Stimulated activated CD8-positive, alpha-beta memory T cell treated with anti-CD3 and anti-CD28 coated beads, Interleukin-2, amount 100 ng/mL, for 48 hours (primary cell): Measurements from ENCODE around the gene PRAC2.

Experiments
- DNase-seq, 2 donors: peaks; one replicate each; pipeline ENCODE4 v3.0.0-alpha.2; 2020; ENCODE audit warnings: low read depth in 2 of 2

PRAC2 gene

GRCh38 chr17:48720266-48721008 lies 2.5 kb upstream of the PRAC2 start:
- no peak for DNase-seq

DNA sequence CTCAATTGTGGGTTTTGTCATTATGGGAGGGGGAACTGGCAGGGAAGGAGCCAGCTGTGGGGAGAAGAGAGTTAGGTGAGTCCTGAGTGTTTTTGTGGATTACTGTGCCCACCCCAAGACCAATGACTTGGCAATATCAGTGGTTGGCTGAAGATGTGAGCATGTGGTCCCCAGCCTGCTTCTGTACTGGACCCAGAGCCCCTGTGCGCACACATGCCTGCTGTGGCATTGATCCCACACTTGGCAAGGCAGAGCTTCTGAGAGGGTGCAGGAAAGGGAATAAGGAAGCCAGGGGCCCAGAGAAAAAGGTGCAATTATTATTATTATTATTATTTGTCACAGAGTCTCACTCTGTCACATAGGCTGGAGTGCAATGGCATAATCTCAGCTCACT lies 2.0 kb upstream of the PRAC2 start:
- no peak for DNase-seq

- no peak for DNase-seq
Observed at GRCh38 chr17:48722201-48722907, 631 bp upstream of the PRAC2 start, which contains the start of gene PRAC1. Gene PRAC1 (minus strand): TSS chr17:48722518. CDS start chr17:48722392, 126 bp downstream.

- DNase-seq = no peak
Observed at GRCh38 chr17:48723423-48724250, 652 bp downstream of the PRAC2 start.

DNA sequence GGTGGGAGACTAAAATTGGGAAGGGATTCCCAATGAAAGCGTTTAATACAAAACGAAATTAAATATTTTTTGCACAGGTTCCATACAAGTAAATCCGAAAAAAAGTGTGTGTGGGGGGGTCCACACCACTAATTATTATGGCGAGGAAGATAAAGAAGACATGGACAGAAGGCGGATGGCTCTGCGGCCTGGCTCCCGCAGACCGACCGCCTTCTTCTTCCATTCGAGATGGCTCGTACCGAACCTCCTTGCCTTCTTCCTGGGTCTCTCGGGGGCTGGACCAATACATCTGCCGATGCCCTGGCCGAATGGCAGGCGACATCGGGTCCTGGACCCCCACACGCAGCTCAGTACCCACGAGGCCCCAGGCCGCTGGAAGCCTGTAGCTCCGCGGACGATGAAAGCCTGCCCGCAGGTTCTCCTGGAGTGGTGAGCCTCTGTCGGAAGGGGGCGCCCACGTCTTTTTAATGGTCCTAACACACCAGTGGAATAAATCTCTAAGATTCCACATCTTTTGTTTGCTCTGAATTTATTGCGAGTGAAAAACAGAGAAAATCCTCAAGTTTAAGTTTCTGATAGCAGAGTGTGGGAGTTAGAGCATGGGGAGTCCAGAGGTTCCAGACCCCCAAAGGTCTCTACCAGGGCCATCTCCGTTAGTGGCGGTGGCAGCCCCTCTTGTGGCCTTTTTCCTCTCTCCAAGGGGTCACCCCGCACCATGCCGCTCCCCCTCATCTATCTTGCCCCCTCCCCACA lies 1.4 kb downstream of the PRAC2 start:
- peak; percentile 71 to 77 for DNase-seq

- no peak for DNase-seq
Observed at GRCh38 chr17:48725004-48725287, 2.0 kb downstream of the PRAC2 start.

DNA sequence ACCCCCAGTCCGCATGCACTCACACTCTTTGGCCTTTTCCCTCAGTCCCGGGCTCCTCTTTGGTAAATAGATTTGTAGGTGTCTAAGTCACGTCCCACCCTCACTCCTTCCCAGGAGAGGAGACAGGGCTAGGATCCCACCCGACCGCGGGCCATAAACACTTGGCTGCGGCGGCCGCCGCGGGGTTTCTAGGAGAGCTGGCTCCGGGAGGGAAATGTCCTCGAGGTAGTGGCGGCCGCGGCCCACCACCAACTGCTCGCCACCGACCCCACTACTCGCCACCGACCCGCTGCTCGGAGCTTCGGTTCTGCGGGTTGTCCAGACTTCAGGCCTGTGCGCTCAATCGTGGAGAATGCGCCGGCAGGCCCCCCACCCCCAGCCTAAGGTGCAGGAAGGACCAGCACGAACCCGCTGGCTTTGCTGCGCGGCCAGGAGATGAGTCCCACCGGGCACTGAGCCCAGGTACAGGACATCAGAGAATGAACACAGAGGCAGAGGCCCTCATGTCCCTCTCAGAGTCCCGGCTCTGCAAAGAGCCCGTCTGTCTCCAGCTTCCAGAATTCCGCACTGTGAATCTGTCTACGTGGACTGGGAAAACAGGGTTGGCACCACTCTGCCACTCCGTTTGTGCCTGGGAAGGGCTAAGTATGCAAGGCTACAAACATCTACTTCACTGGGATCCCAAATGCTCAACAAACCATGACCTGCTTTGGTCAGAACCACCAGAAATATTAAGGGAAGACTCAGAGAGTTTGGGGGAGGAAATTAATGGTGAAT lies 2.5 kb downstream of the PRAC2 start:
- DNase-seq = no peak

GRCh38 chr17:48726114-48726915 lies 3.3 kb downstream of the PRAC2 start:
- no peak for DNase-seq

GRCh38 chr17:48726916-48727286 lies 3.9 kb downstream of the PRAC2 start:
- no peak for DNase-seq

GRCh38 chr17:48727415-48728175 lies 4.6 kb downstream of the PRAC2 start:
- no peak for DNase-seq

- peak in 1 of 2 donors; percentile 34 for DNase-seq
Observed at GRCh38 chr17:48728232-48729231, 5.5 kb downstream of the PRAC2 start, which contains the start of gene HOXB13. Gene HOXB13 (minus strand): TSS chr17:48728750. CDS start chr17:48728593, 157 bp downstream.

- DNase-seq = no peak
Observed at GRCh38 chr17:48729335-48730239, 6.6 kb downstream of the PRAC2 start.

DNA sequence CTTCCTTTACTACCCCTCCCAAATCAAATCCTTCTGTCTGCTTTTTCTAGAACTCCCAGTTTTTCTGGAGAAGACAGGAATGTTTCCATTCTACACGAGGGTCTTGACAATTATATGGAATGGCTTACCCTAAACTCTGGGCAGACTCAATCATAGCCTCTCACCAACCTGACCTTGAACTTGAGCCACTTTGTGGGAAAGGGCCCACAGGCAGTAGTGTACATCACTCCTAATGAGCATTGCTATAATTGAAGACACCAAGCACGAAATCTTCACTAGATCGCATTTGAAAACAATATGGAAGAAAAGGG lies 7.2 kb downstream of the PRAC2 start:
- DNase-seq = no peak

DNA sequence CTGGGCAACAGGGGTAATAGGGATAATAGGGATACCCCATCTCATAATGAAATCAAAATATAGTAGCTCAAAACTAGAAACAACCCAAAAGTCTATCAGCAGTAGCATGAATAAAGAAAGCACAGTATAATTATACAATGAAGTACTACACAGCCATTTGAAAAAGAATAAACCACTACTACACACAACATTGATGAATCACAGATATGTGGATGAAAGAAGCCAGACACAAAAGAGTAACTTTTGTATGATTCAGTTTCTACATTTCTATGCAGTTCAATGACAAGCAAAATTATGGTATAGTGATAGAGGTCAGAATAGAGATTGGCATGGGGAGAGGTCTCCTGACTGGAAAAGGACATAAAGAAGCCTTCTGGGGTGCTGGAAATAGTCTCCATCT lies 8.4 kb downstream of the PRAC2 start:
- DNase-seq = no peak

DNA sequence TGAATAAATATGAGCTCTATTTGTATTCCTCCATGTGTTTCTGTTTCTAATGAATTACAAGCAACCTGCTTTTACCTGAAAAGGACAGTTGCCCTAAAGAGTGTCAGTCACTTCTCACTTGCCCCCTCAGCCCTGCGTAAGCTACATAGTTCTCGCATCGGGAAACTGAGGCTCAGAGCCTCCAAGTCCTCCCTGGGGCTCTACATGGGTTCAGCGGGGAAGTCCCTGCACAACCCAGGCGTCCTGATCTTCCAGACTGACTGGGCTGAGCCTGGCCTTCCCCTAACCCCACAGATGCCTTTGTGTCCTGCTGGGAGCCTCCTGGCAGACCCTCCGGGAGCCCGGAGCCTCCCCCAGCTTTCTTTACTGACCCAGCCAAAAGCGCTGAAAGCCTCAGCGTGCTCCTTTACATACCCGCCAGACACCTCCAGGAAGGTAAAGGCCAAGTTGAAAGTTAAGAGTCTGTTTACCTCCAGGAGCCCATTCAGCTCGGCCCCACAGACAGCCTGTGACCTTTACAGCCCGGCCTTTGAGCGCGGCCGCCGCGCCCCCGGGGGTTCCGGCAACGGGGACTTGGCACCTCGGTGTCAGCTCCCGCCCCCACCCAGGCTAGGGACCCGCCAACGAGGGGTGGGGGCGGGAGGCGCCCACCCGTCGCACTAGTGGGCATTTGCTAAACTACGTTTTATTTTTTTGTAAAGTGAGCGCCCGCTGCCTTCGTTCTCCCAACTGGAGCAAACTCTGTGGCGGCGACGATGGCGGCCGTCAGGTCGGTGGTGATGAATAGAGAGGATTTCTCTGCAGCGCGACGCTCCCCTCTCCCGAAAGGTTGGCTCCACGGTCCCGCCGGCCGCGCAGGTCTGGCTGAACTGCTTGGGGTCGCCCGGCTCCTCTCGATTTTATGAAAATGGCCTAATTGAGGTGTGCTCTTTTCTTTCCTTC lies 10.0 kb downstream of the PRAC2 start:
- DNase-seq = no peak
